ENCODE results near the gene SERPINE2. TPM values are rescaled to one million over a fixed set of nuclear protein-coding genes. Genes with fewer than 3 reads are reported as not detected.

The SERPINE2 gene
- total RNA-seq, 1 experiment from 2014 or later, result 380 TPM

GRCh38 chr2:224085811-224086210 is 46.7 kb upstream of the SERPINE2 start:
- H3K27me3 ChIP-seq (replicated peaks; ENCODE audit: insufficient read depth, low read depth, low read length, poor library complexity), result no peaks in the 10 kb centered on the region
- H3K4me3 ChIP-seq (ENCODE audit: low read depth, low read length, poor library complexity, severe bottlenecking), result no peak overlapping the region
- no TSS peak for BruUV-seq (replicated peaks)
- H3K9me3 ChIP-seq (ENCODE audit: low read depth, low read length, poor library complexity, severe bottlenecking), result no peaks in the 10 kb centered on the region
- ChIA-PET CTCF (interaction anchor here (1.0 to 1.9 kb wide), 2 partner anchors 23 to 92 kb away, joined by 3 to 4 read pairs; no protein-coding TSS in a partner anchor), POLR2A (ENCODE audit: low non-redundant PET) (no interaction called here)
- DNase-seq (ENCODE audit: low spot score), result no peak
- peaks cover 29% of the 10 kb centered on the region for H3K4me1 ChIP-seq (ENCODE audit: insufficient read depth, low read length, poor library complexity, severe bottlenecking)
- no peaks in the 10 kb centered on the region for H3K36me3 ChIP-seq (ENCODE audit: insufficient read depth, low read length, poor library complexity, severe bottlenecking)
- intact Hi-C loops (cut with micrococcal nuclease; ENCODE audit: unreplicated experiment), result loop anchor here (1.0 kb wide), 1 partner anchor 47 kb away; no protein-coding TSS in a partner anchor
- TF ChIP-seq, protein P1, sequence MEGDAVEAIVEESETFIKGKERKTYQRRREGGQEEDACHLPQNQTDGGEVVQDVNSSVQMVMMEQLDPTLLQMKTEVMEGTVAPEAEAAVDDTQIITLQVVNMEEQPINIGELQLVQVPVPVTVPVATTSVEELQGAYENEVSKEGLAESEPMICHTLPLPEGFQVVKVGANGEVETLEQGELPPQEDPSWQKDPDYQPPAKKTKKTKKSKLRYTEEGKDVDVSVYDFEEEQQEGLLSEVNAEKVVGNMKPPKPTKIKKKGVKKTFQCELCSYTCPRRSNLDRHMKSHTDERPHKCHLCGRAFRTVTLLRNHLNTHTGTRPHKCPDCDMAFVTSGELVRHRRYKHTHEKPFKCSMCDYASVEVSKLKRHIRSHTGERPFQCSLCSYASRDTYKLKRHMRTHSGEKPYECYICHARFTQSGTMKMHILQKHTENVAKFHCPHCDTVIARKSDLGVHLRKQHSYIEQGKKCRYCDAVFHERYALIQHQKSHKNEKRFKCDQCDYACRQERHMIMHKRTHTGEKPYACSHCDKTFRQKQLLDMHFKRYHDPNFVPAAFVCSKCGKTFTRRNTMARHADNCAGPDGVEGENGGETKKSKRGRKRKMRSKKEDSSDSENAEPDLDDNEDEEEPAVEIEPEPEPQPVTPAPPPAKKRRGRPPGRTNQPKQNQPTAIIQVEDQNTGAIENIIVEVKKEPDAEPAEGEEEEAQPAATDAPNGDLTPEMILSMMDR (conservative IDR thresholded peaks at IDR 0.05; ENCODE audit: low read depth, low read length), result no peak
- peak overlapping the region; percentile 48 for H3K27ac ChIP-seq (ENCODE audit: low read depth, low read length, poor library complexity, severe bottlenecking)

DNA sequence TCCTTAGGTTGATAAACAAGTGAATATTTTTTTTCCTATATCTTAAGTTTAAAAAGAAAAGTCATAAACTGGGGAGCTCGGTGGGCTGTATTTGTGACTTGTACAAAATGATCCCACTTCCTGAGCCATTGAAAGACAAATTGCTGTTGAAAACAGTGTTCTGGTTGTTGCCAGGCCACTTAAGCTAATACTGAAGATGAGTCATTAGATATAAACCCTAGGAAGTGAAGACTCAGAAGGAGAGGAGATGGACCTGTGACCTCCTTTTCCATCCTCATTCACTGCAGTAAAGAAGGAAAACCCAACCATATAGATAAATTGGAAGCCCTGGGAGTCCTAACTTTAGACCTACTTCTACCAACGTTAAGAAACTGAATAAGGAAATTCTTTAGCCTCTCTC is 46.2 kb upstream of the SERPINE2 start:
- ChIA-PET CTCF (interaction anchor here (1.0 to 1.9 kb wide), 2 partner anchors 22 to 92 kb away, joined by 3 to 4 read pairs; no protein-coding TSS in a partner anchor), POLR2A (ENCODE audit: low non-redundant PET) (no interaction called here)
- peak overlapping the region; percentile 48 for H3K27ac ChIP-seq (ENCODE audit: low read depth, low read length, poor library complexity, severe bottlenecking)
- no peak overlapping the region for H3K4me3 ChIP-seq (ENCODE audit: low read depth, low read length, poor library complexity, severe bottlenecking)
- BruUV-seq (replicated peaks), result no TSS peak
- H3K27me3 ChIP-seq (replicated peaks; ENCODE audit: insufficient read depth, low read depth, low read length, poor library complexity), result no peaks in the 10 kb centered on the region
- intact Hi-C loops (cut with micrococcal nuclease; ENCODE audit: unreplicated experiment), result no loop called here
- no peaks in the 10 kb centered on the region for H3K36me3 ChIP-seq (ENCODE audit: insufficient read depth, low read length, poor library complexity, severe bottlenecking)
- DNase-seq (ENCODE audit: low spot score), result peak; percentile 66
- TF ChIP-seq EZH2 (IDR thresholded peaks at IDR 0.05; ENCODE audit: borderline replicate concordance, low read depth, low read length, poor library complexity, severe bottlenecking), result no peak
- TF ChIP-seq, protein P1 (conservative IDR thresholded peaks at IDR 0.05; ENCODE audit: low read depth, low read length), result no peak
- peaks cover 29% of the 10 kb centered on the region for H3K4me1 ChIP-seq (ENCODE audit: insufficient read depth, low read length, poor library complexity, severe bottlenecking)
- no peaks in the 10 kb centered on the region for H3K9me3 ChIP-seq (ENCODE audit: low read depth, low read length, poor library complexity, severe bottlenecking)

GRCh38 chr2:224084266-224084892 is 45.3 kb upstream of the SERPINE2 start:
- TF ChIP-seq, protein P1 (conservative IDR thresholded peaks at IDR 0.05; ENCODE audit: low read depth, low read length), result no peak
- no peak for TF ChIP-seq EZH2 (IDR thresholded peaks at IDR 0.05; ENCODE audit: borderline replicate concordance, low read depth, low read length, poor library complexity, severe bottlenecking)
- no TSS peak for BruUV-seq (replicated peaks)
- H3K36me3 ChIP-seq (ENCODE audit: insufficient read depth, low read length, poor library complexity, severe bottlenecking), result no peaks in the 10 kb centered on the region
- peaks cover 29% of the 10 kb centered on the region for H3K4me1 ChIP-seq (ENCODE audit: insufficient read depth, low read length, poor library complexity, severe bottlenecking)
- CTCF ChIA-PET, result interaction anchor here (1.9 kb wide), 1 partner anchor 21 kb away, joined by 4 read pairs; no protein-coding TSS in a partner anchor
- H3K9me3 ChIP-seq (ENCODE audit: low read depth, low read length, poor library complexity, severe bottlenecking), result no peaks in the 10 kb centered on the region
- DNase-seq (ENCODE audit: low spot score), result no peak
- H3K27ac ChIP-seq (ENCODE audit: low read depth, low read length, poor library complexity, severe bottlenecking), result no peak overlapping the region
- intact Hi-C loops (cut with micrococcal nuclease; ENCODE audit: unreplicated experiment), result no loop called here
- H3K27me3 ChIP-seq (replicated peaks; ENCODE audit: insufficient read depth, low read depth, low read length, poor library complexity), result no peaks in the 10 kb centered on the region
- POLR2A ChIA-PET (ENCODE audit: low non-redundant PET), result no interaction called here
- no peak overlapping the region for H3K4me3 ChIP-seq (ENCODE audit: low read depth, low read length, poor library complexity, severe bottlenecking)

Measured in A673 (cell line).